ENCODE results near the gene NCOA5.
"Not testable (repeated sequence)": the region's sequence is repeated elsewhere in the genome, so short reads cannot be mapped to it uniquely, and the experiment has no call there.

The NCOA5 gene

DNA sequence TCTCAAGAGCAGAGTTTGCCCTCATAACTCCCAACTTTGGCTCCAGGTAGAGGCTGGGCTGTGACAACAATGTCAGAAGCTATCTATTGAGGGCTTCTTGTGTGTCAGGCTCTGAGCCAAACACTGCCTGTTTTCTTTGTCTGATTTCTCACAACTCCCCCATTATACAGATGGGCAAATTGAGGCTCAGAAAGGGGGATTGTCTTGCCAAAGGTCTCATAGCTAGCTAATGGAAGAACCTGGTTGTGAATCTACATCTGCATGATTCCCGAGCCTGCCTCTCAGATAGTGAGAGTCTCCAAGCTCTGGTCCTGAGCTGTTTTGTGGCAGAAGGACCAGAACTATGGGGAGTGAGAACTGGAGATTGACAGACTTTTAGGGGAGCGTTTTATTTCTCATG is 29.8 kb upstream of the NCOA5 start:
- DNase-seq = no peak

DNA sequence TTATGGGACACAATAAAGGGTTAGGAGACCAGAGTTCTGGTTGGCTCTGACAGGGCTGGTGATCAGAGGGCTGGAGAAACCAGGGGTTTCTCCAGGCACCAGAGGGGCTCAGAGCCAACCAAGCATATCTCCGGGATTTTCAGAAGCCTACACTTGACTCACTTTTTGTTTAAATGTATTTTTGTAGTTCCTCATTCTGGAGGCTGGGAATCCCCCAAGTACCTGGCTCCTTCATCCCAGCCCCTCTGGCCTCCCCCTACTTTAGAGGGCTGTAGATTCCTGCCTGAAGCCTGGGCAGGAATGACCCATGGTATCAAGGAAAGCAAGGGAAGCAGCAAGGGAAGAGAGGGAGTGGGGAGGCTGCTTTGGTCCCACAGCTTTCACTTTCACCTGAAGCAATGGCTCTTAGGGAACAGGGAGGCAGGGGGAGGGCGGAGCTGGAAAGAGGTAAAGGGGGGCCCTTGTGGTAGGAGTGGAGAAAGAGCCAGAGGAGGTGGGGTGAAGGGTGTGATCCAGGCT is 29.3 kb upstream of the NCOA5 start:
- no peak for DNase-seq

DNA sequence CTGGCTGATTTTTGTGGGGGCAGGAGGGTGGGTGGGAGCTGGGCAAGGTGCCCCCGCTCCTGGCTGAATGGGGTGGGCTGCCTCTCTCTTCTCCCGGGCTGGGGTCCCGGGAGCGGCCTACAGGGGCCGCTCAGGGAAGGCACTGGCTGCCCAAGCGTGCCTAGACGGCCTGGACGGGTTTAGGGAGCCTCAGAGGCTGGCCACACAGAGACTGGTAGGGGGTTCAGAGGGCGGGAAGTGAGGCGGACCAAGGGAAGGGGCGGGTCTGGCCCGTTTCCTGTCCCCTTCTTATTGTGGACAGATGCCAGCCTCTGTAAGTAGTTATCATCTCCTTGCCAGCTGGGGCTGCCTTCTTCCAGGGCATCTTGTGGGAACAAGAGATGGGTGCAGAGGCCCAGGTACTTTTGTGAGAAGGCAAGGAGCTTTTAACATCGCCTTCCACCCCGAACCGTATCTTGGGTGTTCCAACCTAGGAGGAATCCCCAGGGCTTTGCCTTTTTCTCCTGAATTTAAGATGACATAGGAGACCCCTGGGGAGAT is 28.8 kb upstream of the NCOA5 start:
- no peak for DNase-seq

DNA sequence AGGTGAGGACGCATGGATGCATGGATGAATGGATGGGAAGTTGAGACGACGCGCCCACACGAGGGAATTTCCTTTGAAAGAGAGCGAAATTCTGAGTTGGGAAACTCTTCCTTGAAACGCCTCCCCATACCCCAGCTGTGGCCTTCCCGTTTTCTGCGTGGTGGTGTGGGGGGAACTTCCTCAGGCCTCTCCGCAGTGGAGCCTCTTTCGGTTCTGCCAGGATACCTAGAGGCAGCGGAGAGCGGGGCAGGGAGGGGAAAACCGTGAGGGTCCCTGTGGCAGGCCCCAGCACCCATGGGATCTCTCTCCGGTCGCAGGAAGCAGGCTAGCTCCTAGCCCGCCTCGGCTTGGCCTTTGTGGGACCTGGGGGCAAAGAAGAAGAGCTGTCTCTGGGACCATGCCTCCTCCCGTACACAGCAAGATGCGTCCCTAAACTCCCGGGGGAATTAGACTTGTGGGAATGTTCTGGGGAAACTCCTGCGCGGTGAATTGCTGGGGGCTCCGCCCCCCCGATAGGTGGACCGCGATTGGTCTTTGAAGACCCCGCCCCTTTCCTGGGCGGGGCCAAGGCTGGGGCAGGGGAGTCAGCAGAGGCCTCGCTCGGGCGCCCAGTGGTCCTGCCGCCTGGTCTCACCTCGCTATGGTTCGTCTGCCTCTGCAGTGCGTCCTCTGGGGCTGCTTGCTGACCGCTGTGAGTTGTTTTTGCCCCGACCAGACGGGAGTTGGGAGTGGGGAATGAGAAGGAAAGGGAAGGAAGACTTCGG is 28.1 kb upstream of the NCOA5 start, which contains the start of gene CD40:
Gene CD40, plus strand, starts transcription at position 611 of the 764 bp plus-strand sequence. Its CDS starts 30 bp downstream, at position 641.
- DNase-seq = no peak

DNA sequence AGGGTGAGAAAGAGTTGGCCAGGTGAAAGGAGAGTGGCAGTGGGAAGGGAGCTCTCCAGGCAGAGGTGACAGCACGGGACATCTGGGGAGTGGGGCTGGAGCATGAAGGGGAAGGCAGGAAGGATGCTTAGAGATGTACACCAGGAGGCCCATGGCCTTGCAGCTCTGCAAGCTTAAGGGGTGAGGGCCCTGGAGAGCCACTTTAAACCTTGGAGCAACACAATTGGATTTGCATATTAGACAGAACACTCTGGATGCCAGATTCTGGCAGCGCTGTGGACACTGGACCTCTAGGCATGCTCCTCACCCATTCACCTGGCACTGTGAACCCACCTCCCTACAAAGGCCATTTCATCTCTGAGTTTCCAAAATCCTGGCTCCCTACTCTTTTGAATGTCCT is 24.7 kb upstream of the NCOA5 start:
- DNase-seq = no peak

DNA sequence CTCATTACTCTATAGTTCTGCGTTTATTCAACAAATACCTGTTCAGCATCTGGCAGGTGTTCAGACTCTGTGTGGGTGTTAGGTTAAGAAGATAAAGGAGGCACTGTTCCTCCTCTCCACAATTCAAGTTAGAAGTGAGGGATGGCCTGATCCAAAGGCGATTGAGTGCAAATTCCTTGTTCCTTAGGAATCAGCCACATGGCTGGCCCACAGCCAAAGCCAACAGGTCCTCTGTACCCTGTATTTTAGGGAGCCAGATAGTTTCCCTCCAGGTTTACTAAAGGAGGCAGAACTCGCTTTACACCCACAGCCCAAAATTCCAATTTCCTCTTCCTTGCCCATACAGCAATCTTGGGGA is 23.3 kb upstream of the NCOA5 start:
- no peak for DNase-seq

DNA sequence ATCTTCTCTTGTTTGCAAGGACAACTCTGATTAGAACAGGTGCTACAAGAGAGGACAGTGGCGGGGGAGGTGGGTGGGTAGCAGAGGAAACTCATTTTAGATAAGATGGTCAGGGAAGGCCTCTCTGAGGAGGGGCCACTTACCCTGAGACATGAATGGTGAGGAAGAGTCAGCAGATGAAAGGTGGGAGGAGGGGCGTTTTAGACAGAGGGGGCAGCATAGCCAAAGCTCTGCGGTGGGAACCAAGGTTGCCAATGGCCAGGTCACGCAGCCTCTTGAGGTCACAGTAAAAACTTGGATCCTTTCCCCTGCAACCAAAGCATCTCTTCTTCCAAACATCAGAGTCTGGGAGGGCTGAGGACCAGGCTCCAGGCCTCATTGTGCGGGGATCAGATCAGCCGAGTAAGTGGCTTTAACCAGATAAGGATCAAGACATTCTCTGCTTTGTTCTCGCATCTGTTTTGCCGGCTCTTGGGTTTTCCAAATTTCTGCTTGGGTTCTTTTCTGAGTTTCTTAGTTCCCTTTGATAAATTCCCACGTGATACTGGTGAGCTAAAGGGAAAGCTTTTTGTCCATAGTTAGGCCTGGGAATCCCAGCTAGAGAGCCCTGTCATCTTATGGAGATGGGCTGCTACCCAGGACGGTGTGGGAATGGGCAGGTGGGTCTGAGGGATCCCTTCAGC is 22.8 kb upstream of the NCOA5 start:
- DNase-seq = no peak

DNA sequence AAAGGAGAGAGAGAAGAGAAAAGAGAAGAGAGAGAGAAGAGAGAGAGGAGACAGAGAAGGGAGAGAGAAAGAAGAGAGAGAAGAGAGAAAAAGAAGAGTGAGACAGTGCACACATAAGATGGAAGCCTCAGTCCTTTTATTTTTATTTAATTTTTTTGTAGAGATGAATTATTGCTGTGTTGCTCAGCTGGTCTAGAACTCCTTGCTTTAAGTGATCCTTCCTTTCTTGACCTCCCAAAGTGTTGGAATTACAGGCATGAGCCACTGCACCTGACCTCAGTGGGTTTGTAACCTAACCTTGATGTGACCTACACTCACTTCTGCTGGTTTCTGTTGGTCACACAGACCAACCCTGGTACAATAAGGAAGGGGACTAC is 22.1 kb upstream of the NCOA5 start:
- DNase-seq = no peak

DNA sequence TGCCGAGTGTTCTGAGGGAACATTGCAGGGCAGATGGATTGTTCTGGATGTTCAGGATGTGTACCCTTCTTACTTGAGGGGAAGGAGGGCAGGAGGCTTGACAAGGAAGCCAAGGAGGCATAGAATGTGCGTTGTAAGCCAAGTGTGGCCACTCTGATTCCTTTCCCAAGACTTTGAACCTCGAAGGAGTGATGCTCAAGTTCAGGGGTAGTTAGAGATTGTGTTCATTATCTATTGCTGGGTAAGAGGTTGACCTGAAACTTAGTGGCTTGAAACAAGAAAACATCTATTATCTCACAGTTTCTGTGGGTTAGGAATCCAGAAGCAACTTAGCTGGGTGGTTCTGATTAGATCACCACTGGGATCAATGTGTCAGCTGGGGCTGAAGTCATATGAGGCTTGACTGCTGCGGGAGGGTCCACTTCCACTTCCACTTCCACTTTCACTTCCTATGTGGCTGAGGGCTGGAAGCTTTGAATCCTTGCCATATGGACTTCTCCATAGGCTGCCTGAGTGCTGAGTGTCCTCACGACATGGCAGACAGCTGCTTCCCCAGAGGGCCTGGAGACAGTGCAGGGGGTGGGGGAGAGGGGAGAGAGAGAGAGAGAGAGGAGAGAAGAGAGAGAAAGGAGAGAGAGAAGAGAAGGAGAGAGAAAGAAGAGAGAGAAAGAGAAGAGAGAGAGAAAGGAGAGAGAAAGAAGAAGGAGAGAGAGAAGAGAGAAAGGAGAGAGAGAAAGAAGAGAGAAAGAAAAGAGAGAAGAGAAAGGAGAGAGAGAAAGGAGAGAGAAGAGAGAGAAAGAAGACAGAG is 21.5 kb upstream of the NCOA5 start:
- DNase-seq = no peak

DNA sequence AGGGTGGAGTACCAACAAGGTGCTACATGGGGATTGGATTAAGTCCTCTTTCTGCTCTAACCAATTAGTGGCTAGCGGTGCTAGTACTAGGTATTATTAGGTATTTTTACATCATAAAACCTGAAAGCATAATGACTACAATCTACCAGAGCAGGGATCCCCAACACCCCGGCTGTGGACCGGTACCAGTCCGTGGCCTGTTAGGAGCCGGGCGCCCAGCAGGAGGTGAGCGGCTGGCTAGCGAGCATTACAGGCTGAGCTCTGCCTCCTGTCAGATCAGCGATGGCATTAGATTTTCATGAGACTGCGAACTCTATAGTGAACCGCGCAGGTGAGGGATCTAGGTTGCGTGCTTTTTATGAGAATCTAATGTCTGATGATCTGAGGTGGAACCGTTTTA is 19.2 kb upstream of the NCOA5 start:
- DNase-seq = no peak

DNA sequence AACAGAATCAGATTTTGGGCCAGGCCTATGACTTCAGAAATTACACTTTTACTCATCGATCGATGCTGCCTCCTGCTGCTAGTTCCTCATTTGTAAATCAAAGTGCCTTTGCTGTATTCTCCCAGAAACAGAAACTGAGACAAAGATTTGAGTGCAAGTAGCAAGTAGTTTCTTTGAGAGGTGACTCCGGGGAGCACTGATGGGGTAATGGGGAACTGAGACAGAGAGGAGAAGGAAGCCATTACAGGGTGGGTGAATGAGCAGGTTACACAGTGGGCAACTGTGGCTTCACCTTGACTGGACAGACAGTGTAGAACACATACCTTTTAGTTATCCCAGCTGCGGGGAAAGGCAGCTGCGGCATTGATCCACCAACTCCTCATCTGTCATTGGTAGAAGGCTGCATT is 18.7 kb upstream of the NCOA5 start:
- DNase-seq = no peak

DNA sequence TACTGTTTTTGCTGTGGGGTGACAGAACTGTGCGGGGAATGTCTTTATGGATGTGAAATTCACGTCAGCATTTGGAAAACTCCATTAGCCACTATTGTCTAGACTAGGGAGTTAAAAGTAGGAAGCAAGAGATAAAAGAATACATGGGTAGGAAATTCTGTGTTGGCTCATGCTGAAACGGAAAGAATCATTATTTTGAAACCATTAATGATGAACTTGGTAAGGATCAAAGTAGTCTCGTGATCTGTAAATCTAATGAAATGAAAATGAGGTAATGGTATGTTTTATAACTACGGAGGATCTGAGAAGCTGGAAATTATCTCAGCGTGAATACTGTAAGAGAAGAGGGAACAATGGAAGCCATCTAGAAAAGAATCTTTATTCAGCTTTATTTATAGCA is 17.3 kb upstream of the NCOA5 start:
- DNase-seq = no peak

DNA sequence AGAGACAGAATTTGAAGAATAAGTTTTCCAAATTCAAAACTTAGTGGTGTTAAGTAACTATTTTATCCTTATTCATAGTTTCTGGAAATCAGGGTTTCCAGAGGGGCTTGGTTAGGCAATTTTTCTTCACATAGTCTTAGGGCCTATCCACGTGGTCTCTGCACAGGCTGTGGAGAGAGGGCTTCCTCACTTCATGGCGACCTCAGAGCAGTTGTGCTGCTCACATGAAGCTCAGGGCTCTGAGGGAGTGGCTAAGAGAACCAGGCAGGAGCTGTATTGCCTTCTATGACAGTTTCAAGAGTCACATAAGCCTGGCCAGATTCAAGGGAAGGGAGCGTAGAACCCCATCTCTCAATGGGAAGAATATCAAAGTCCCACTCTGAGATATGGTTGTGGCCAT is 14.5 kb upstream of the NCOA5 start:
- DNase-seq = no peak

DNA sequence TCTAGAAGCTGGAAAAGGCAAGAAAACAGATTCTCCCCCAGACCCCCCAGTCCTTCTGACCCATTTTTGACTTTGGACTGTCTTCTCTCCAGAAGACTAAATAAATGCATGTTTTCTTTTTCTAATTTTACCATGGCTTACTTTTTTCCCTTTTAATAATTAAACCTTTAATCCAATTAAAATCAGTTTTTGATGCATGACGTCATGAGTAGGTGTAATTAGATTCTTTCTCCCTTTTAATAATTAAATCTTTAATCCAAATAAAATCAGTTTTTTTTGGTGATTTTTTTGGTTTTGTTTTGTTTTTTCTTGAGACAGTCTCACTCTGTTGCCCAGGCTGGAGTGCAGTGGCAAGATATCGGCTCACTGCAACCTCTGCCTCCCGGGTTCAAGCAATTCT is 13.2 kb upstream of the NCOA5 start:
- no peak for DNase-seq

DNA sequence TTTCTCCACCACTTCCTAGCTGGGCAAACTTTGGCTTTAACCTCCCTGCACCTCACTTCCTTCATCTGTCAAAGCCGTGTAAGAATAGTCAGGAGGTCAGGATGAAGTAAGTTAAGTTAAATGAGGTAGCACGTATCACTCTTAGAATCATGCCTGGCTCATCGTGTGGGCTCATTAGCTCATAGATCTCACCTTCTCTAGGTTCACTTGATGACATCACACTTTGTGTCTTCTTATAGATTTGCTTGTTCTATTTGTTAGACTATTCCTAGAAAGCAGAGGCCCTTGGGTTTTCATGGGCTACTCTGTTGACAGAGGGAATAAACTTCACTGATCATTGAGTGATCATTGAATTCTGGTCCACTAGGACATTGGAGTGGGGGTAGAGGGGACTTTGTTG is 12.2 kb upstream of the NCOA5 start:
- no peak for DNase-seq

DNA sequence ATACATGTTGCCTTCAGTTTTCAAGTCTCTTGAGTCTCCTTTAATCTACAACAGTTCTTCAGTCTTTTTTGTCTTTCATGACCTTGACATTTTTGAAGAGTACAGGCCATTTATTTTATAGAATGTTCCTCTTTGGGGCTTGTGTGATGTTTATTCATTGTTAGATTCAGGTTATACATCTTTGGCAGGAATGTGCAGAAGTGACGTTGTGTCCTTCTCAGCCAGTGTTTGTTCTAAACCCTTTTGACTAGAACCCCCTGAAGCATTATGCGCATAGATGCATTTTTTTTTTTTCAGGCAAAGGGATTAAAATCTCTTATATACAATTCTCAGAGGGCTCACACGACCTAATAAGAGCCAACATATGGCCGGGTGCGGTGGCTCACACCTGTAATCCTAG is 11.2 kb upstream of the NCOA5 start:
- DNase-seq = no peak

DNA sequence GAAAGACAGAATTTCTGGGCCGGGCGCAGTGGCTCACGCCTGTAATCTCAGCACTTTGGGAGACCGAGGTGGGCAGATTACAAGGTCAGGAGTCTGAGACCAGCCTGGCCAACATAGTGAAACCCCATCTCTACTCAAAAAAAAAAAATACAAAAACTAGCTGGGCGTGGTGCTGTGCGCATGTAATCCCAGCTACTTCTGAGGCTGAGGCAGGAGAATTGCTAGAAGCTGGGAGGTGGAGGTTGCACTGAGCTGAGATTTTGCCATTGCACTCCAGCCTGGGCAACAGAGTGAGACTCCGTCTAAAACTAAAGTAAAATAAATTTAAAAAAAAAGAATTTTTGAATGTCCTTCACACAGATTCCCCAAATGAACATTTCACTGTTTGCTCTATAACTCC is 10.7 kb upstream of the NCOA5 start:
- not testable (repeated sequence) for DNase-seq

DNA sequence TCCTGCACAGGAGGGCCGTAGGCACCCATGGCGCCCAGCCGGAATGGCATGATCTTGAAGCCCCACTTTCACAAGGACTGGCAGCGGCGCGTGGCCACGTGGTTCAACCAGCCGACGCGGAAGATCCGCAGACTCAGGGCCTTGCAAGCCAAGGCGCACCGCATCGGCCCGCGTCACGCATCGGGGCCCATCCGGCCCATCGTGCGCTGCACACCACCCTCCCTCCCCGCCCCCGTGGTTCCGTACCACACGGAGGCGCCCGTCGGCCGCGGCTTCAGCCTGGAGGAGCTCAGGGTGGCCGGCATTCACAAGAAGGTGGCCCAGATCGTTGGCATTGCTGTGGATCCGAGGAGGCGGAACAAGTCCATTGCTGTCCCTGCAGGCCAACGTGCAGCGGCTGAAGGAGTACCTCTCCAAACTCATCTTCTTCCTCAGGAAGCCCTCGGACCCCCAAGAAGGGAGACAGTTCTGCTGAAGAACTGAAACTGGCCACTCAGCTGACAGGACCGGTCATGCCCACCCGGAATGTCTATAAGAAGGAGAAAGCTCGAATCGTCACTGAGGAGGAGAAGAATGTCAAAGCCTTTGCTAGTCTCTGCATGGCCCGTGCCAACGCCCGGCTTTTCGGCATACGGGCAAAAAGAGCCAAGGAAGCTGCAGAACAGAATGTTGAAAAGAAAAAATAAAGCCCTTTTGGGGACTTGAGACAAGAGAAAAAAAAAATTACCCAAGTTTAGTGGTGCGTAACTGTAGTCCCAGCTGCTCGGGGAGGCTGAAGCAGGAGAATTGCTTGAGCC is 9.9 kb upstream of the NCOA5 start:
- no peak for DNase-seq

DNA sequence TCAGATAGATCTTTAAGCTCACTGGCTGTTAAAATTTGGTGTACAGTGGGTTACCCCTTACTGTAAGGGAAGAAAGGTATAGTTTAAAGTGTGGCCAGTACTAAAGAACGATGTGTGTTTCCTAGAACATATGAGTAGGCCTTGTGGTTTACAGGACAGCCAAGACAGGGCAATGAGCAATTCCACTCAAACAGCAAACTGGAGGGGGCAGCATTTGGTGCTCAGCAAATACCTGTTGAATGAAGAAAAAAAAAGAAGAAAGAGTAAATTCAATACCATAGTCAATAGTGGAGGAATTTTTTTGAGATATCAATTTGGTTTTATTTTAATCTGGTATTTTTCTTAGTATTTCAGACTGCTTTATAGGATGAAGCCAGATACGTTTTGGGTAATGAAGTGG is 3.8 kb upstream of the NCOA5 start:
- no peak for DNase-seq

DNA sequence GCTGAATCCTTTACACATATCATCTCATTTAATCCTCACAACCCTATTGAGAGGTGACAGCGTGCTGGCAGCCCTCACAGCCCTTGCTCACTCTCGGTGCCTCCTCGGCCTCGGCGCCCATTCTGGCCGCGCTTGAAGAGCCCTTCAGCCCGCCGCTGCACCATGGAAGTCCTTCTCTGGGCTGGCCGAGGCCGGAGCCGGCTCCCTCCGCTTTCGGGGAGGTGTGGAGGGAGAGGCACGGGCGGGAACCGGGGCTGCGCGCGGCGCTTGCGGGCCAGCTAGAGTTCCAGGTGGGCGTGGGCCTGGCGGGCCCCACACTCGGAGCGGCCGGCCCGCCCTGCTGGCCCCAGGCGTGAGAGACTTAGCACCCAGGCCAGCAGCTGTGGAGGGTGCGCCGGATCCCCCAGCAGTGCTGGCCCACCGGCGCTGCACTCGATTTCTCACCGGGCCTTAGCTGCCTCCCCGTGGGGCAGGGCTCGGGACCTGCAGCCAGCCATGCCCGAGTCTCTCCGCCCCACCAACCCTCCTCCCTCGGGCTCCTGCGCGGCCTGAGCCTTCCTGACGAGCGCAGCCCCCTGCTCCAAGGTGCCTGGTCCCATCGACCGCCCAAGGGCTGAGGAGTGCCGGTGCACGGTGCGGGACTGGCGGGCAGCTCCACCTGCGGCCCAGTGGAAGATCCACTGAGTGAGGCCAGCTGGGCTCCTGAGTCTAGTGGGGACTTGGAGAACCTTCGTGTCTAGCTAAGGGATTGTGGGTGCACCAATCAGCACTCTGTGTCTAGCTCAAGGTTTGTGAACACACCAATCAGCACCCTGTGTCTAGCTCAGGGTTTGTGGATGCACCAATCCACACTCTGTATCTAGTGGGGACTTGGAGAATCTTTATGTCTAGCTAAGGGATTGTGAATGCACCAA is 2.1 kb upstream of the NCOA5 start:
- not testable (repeated sequence) for DNase-seq

DNA sequence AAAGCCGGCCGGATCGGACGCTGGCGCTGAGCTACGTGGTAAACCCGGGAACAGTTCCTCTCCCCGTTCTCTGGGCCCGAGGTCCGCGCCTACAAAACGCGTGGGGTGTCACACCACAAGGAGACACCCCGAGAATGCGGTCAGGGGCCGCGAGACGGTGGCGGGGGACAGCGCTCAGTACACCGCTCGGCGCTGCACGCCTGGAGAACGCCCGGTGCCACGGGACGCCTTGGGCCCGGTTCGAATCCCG is 670 bp downstream of the NCOA5 start:
- DNase-seq = no peak

All from NCI-H187 treated with DMSO at 0.1 percent for 48 hours (cell line).